Natural killer cell treated with Interleukin-12 subunit alpha and Interleukin-12 subunit beta and Interleukin-15 and Interleukin-18, amount 100 ng/mL, for 72 hours (primary cell): ENCODE data around the gene FBXO44. TPM values are rescaled to one million over a fixed set of nuclear protein-coding genes. Genes with fewer than 3 reads are reported as not detected.

Source experiments
- ATAC-seq, 2 donors: fragments of 150-1000 bp; cut with Tn5 transposase in 1 of 2; sonication (Bioruptor Pico), chemical (Tn5 transposase) in 1 of 2; 2 replicates each; pipeline ENCODE4 v1.10.0; 2021
- DNase-seq: peaks from one replicate; pipeline ENCODE4 v3.0.0; 2022; ENCODE audit warnings: low spot score
- H3K27ac Mint-ChIP-seq, 2 donors: 1 replicate in 1 of 2; 2 replicates in 1 of 2; pipeline ENCODE4 v1.8.0; 2022; ENCODE audit warnings: mixed read lengths in 2 of 2, mild to moderate bottlenecking in 1 of 2, moderate library complexity in 1 of 2
- H3K27me3 Mint-ChIP-seq, 2 donors: 1 replicate in 1 of 2; 2 replicates in 1 of 2; pipeline ENCODE4 v1.8.0; 2022; ENCODE audit warnings: mixed read lengths in 2 of 2
- H3K36me3 Mint-ChIP-seq: one replicate; pipeline ENCODE4 v1.8.0; 2022; ENCODE audit warnings: mixed read lengths
- H3K4me1 Mint-ChIP-seq, 2 donors: 1 replicate in 1 of 2; 2 replicates in 1 of 2; pipeline ENCODE4 v1.8.0; 2022; ENCODE audit warnings: low read depth in 2 of 2, mixed read lengths in 2 of 2, mild to moderate bottlenecking in 1 of 2
- H3K4me3 Mint-ChIP-seq: one replicate; pipeline ENCODE4 v1.8.0; 2022; ENCODE audit warnings: mixed read lengths
- H3K9me3 Mint-ChIP-seq: 2 replicates; pipeline ENCODE4 v1.8.0; 2022; ENCODE audit warnings: mixed read lengths
- total RNA-seq, 2 donors: library from RNA; stranded (reverse); gene quantifications; one replicate each; pipeline ENCODE4 v1.2.3, GENCODE V29; 2022

FBXO44 gene
- total RNA-seq, 2 donors from 2014 or later = 45.4 to 49.7 TPM

DNA sequence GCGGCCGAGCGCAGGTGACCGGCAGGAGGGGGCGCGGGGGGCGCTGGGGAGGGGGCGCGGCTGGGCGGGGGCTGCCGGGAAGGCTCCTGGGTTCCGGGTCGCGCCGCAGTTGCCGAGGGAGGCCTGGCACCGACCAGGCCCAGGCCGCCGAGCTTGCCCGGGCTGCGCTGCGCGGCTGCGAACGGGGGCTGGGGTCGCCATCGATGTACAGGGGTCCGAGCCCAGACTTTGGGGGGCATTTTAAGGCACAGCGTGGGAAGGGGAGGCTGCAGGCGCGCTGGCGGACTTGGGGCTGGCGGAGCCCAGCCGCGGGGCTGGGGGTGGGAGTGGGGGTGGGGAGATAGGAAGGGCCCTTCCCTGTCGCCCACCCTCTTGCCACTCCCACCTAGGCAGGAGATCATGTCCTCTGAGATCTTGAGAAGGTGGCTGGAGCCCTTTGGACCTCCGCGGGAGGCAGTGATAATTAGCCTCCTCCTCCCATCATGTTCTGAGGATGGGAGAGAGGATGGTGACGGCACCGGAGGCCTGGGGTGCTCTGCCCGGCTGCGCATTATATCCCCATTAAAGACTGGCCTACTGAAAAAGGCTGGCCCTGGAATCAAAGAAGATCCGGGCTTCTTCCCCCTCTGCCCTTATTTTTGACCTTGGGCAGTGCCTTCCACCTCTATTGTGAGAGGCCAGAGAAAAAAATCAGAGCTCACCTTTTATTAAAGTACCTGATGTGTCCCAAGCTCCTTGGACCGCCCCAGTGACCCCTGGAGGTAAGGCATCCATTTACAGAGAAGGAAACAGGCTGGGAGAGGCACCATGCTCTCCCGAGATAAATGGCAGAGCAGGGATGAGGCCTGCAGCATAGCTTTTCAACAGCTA lies 497 bp downstream of the FBXO44 start:
- Mint-ChIP-seq H3K27ac (no peak overlapping the region), H3K4me3 (peak overlapping the region; percentile 71), H3K9me3 (no peaks in the 10 kb centered on the region), H3K27me3 (no peaks in the 10 kb centered on the region), H3K4me1 (peaks cover 21% of the 10 kb centered on the region in 2 donors), H3K36me3 (no peaks in the 10 kb centered on the region)
- DNase-seq (no peak), ATAC-seq (peak in 1 of 2 donors; percentile 21)

DNA sequence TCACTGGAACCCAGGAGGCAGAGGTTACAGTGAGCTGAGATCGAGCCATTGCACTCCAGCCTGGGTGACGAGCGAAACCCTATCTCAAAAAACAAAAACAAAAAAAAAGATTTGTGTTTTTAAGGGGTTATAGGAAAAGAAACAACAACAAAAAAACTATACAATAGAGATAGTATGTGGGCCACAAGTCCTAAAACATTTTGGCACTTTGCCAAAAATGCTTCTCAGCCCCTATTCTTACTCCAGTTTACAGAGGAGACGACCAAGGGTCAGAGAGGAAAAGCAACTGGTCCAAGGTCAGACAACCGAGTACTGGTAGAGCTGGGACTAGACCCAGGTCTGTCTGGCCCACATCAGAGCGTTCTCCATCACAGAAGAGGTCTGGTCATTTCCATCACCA lies 3.0 kb downstream of the FBXO44 start:
- Mint-ChIP-seq H3K4me3 (no peak overlapping the region), H3K27me3 (no peaks in the 10 kb centered on the region), H3K27ac (peak overlapping the region in 1 of 2 donors; percentile 11), H3K36me3 (no peaks in the 10 kb centered on the region), H3K4me1 (peaks cover 0 to 12% of the 10 kb centered on the region in 2 donors), H3K9me3 (no peaks in the 10 kb centered on the region)
- DNase-seq = no peak
- ATAC-seq = no peak

DNA sequence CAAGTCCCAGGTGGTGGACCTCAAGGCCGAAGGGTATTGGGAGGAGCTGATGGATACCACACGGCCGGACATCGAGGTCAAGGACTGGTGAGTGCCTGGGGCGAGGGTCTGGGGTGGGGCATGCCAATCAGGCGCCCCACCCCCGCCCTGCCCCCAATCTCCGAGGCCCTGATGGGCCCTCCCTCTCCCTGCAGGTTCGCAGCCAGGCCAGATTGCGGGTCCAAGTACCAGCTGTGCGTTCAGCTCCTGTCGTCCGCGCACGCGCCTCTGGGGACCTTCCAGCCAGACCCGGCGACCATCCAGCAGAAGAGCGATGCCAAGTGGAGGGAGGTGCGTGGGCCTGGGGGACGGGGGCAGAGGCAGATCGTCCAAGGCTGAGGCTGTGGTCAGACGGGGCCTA lies 3.9 kb downstream of the FBXO44 start:
- Mint-ChIP-seq H3K27me3 (no peaks in the 10 kb centered on the region), H3K4me3 (no peak overlapping the region), H3K27ac (no peak overlapping the region), H3K36me3 (no peaks in the 10 kb centered on the region), H3K9me3 (no peaks in the 10 kb centered on the region), H3K4me1 (peaks cover 4 to 17% of the 10 kb centered on the region in 2 donors)
- ATAC-seq (no peak), DNase-seq (no peak)

DNA sequence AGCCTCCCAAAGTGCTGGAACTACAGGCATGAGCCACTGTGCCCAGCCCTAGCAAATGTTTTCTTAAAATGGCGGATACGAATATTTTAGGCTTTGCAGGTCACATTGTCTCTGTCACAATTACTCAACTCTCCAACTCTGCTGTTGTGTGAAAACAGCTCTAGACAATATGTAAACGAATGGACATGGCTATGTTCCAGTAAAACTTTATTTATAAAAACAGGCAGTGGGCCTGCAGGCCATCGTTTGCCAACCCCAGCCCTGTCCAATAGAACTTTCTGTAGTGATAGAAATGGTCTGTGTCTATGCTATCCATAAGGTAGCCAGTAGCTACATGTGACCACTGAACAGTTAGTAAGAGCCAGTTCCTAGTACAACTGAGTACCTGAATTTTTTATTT lies 5.1 kb downstream of the FBXO44 start:
- Mint-ChIP-seq H3K4me3 (no peak overlapping the region), H3K36me3 (no peaks in the 10 kb centered on the region), H3K27ac (no peak overlapping the region), H3K9me3 (no peaks in the 10 kb centered on the region), H3K4me1 (peaks cover 4 to 17% of the 10 kb centered on the region in 2 donors), H3K27me3 (no peaks in the 10 kb centered on the region)
- ATAC-seq (no peak), DNase-seq (no peak)

DNA sequence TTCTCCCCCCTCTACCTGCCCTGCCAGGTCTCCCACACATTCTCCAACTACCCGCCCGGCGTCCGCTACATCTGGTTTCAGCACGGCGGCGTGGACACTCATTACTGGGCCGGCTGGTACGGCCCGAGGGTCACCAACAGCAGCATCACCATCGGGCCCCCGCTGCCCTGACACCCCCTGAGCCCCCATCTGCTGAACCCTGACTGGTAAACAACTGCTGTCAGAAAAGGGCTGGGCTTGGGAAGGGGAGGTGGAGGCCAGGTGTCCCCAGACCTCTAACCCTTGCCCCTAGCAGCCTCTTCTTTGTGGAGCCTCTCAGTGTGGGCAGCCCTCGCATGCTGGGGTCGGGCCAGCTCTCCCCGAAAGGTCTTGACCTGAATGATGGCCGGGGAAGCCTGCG lies 6.4 kb downstream of the FBXO44 start:
- H3K36me3 Mint-ChIP-seq = no peaks in the 10 kb centered on the region
- DNase-seq (no peak), ATAC-seq (no peak)
- H3K9me3 Mint-ChIP-seq = no peaks in the 10 kb centered on the region
- H3K27me3 Mint-ChIP-seq = no peaks in the 10 kb centered on the region
- H3K27ac Mint-ChIP-seq = peak overlapping the region in 1 of 2 donors; percentile 72
- no peak overlapping the region for H3K4me3 Mint-ChIP-seq
- H3K4me1 Mint-ChIP-seq = peaks cover 9 to 10% of the 10 kb centered on the region in 2 donors

DNA sequence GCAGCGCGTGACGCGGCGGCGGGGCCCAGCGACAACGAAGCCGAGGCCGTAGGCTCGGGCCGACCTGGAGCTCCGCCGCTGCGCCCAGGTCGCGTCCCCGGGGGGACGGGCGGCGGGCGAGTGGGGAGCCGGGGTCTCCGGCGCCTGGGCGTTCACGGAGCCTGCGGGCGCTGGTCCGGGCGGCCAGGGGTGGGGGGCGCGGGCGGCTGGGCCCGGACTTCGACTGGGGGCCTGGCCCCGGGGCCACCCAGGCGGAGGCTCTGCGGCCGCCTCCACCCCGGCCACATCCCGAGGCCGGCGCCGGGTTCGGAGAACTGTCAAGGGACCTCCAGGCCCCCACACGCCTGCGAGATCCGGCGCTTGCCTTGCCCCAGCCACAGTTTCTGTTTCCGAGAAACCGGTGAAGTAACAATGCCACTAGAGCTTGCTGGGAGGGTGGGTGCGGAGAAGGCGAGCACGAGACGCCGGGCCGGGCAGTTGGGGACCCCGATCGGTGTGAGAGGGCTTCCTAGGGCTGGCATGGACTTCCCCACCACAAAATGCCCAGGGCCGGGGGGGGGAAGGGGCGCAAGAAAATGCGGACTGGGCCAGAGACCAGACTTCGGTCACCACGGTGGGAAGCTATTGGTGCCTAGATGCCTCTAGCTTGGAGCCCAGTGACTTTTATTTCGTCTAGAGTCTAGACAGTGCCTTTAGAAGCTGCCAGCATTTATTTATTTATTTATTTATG lies 9.8 kb downstream of the FBXO44 start:
- Mint-ChIP-seq H3K4me1 (peaks cover 20% of the 10 kb centered on the region in 2 donors), H3K27me3 (no peaks in the 10 kb centered on the region)
- ATAC-seq = peak; percentile 90 to 91

DNA sequence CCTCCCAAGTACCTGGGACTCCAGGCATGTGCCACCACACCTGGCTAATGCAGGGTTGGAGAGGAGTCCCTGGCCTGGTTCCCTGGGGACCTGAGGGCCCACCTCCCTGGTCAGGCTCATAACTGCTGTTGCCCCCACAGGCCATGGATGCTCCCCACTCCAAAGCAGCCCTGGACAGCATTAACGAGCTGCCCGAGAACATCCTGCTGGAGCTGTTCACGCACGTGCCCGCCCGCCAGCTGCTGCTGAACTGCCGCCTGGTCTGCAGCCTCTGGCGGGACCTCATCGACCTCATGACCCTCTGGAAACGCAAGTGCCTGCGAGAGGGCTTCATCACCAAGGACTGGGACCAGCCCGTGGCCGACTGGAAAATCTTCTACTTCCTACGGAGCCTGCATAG lies 13.8 kb downstream of the FBXO44 start:
- Mint-ChIP-seq H3K36me3 (peaks cover 5% of the 10 kb centered on the region), H3K4me3 (peak overlapping the region; percentile 58), H3K9me3 (no peaks in the 10 kb centered on the region), H3K4me1 (peaks cover 16% of the 10 kb centered on the region in 2 donors), H3K27ac (peak overlapping the region; percentile 67 to 89), H3K27me3 (no peaks in the 10 kb centered on the region)
- no peak for DNase-seq
- no peak for ATAC-seq

More for the DNA sequence above, 9.8 kb downstream of the FBXO44 start:
- Mint-ChIP-seq H3K4me3 (peak overlapping the region; percentile 79), H3K27ac (peak overlapping the region; percentile 81 to 90), H3K36me3 (peaks cover 5% of the 10 kb centered on the region), H3K9me3 (no peaks in the 10 kb centered on the region)
- peak; percentile 95 for DNase-seq

DNA sequence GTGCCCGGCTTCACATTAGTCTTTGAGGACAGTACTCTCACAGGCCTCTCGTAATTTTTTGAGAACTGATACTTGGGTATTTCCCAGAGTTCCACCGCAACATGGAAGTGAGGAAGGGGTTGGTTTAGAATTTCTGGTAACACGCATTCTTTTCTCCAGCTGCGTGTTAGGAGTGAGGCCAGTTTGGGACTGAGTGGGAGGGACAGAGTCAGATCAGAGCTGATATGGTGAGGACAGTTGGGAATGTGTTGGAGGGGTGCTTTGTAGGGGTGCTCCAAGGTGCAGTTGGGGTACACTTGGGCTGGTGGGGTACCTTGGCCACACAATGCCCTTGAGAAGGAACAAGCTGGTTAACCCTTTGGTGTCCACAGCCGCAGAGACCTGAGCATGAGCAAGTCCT lies 16.1 kb downstream of the FBXO44 start:
- Mint-ChIP-seq H3K9me3 (no peaks in the 10 kb centered on the region), H3K36me3 (peaks cover 5% of the 10 kb centered on the region), H3K4me1 (peaks cover 15 to 21% of the 10 kb centered on the region in 2 donors), H3K27ac (no peak overlapping the region), H3K4me3 (no peak overlapping the region), H3K27me3 (no peaks in the 10 kb centered on the region)
- ATAC-seq = no peak
- DNase-seq = no peak

DNA sequence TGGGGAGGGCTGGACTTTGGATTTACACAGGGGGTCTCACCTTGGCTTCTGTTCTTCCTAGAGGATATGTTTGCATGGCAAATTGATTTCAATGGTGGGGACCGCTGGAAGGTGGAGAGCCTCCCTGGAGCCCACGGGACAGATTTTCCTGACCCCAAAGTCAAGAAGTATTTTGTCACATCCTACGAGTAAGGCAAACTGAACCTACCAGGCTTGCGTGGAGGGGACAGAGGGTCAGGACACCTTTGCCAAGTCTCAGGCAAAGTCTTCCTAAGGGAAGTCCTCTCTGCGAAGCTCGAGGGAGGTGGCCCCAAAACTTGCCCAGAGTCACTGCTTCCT lies 16.5 kb downstream of the FBXO44 start:
- ATAC-seq (no peak), DNase-seq (no peak)
- no peaks in the 10 kb centered on the region for H3K9me3 Mint-ChIP-seq
- no peak overlapping the region for H3K27ac Mint-ChIP-seq
- H3K4me3 Mint-ChIP-seq = no peak overlapping the region
- H3K4me1 Mint-ChIP-seq = peaks cover 11 to 24% of the 10 kb centered on the region in 2 donors
- H3K27me3 Mint-ChIP-seq = no peaks in the 10 kb centered on the region
- H3K36me3 Mint-ChIP-seq = peaks cover 5% of the 10 kb centered on the region

DNA sequence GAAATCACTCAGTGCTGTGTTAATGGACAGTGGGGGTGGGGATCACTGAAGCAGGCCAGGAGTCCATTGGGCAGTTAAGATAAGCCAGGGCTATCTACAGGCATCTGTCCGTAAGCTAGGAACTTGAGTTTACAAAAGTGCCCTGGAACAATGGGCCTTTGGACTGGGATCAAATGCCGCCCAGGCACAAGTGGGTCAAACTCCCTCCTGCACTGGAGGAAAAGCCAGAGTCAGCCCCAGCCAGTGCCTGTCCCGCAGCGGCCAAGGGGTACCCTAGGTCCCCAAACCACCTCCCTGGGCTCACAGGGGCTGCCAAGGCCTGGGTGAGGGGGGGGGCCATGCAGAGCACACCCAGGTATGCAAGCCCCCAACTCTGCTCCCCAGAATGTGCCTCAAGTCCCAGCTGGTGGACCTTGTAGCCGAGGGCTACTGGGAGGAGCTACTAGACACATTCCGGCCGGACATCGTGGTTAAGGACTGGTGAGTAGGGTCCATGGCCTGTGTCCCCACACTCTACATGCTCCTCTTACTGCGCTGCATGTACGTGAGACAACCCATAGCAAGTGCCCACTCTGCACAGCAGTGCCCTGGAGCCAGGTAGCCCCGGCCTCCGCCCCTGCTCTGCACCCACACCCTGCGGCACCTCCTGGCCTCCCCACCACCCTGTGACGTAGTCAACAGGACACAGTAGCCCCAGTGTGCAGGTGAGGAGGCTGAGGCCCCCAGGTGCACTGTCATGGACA lies 17.0 kb downstream of the FBXO44 start:
- no peak overlapping the region for H3K27ac Mint-ChIP-seq

DNA sequence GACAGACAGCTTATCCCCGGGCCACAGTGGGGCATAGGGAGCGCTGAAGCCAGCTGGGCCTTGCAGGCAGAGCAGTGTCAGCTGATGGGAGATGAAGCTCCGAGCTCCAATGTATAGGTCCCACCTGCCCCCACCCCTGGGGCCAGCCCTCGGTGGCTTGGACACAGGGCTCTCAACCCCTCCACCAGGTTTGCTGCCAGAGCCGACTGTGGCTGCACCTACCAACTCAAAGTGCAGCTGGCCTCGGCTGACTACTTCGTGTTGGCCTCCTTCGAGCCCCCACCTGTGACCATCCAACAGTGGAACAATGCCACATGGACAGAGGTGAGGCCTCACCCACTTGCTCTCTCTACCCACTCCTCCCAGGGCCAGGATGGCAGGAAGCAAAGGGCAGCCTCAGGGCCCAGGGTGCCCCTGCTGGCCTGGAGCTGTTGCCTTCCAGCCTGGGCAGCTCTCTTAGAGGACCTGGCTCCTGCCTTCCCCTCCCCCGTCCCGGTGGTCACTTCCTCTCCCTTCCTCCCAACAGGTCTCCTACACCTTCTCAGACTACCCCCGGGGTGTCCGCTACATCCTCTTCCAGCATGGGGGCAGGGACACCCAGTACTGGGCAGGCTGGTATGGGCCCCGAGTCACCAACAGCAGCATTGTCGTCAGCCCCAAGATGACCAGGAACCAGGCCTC lies 18.6 kb downstream of the FBXO44 start:
- DNase-seq (no peak), ATAC-seq (no peak)
- H3K9me3 Mint-ChIP-seq = no peaks in the 10 kb centered on the region
- H3K27ac Mint-ChIP-seq = peak overlapping the region in 1 of 2 donors; percentile 23
- H3K4me3 Mint-ChIP-seq = no peak overlapping the region
- H3K27me3 Mint-ChIP-seq = no peaks in the 10 kb centered on the region
- H3K4me1 Mint-ChIP-seq = peaks cover 6 to 23% of the 10 kb centered on the region in 2 donors
- peaks cover 5% of the 10 kb centered on the region for H3K36me3 Mint-ChIP-seq

More for the DNA sequence above, 17.0 kb downstream of the FBXO44 start:
- peaks cover 11 to 24% of the 10 kb centered on the region in 2 donors for H3K4me1 Mint-ChIP-seq
- H3K36me3 Mint-ChIP-seq = peaks cover 5% of the 10 kb centered on the region
- ATAC-seq (no peak), DNase-seq (no peak)
- no peak overlapping the region for H3K4me3 Mint-ChIP-seq
- no peaks in the 10 kb centered on the region for H3K9me3 Mint-ChIP-seq
- no peaks in the 10 kb centered on the region for H3K27me3 Mint-ChIP-seq

DNA sequence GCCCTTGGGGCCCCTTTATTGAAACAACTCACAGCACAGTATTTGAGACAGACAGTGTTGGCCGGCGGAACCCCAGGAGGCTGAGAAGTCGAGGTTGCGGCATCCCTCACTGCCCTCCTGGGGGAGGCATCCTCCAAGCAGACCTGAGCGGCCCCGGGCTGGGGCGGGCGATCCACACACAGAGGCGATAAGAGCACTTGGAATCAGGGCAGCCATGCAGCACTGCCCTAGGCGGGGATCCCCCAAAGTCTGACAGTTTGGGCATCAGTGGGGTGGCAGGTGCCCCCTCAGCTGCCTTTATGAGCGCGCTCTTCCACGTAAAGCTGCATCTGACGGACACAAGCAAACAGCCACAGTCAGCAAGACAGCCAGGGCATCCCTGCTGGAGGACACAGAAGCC lies 19.8 kb downstream of the FBXO44 start:
- no peaks in the 10 kb centered on the region for H3K36me3 Mint-ChIP-seq
- no peak for DNase-seq
- no peak overlapping the region for H3K4me3 Mint-ChIP-seq
- ATAC-seq = no peak
- H3K9me3 Mint-ChIP-seq = no peaks in the 10 kb centered on the region
- peaks cover 0 to 23% of the 10 kb centered on the region in 2 donors for H3K4me1 Mint-ChIP-seq
- no peak overlapping the region for H3K27ac Mint-ChIP-seq
- no peaks in the 10 kb centered on the region for H3K27me3 Mint-ChIP-seq

DNA sequence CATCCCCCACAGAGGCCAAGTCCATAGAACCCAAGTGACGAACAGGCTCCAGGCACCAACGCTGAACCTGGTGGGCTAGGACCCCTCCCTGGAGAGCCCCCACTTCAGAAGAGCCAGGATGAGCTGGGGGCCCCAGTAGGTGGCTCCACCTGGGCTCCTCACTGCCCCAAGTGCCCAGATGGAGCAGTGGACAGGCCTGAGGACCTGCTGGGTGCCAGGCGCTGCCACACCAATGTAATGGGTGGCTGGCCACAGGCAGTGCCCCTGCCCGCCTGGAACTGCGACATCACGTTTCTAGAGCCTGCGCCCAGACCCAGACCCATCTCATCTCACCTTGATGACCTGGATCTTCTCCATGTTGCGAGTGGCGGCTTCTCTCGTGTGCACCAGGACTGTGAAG lies 20.6 kb downstream of the FBXO44 start:
- H3K27ac Mint-ChIP-seq = no peak overlapping the region
- ATAC-seq (no peak), DNase-seq (no peak)
- H3K9me3 Mint-ChIP-seq = no peaks in the 10 kb centered on the region
- no peaks in the 10 kb centered on the region for H3K36me3 Mint-ChIP-seq
- H3K4me1 Mint-ChIP-seq = peaks cover 0 to 26% of the 10 kb centered on the region in 2 donors
- H3K4me3 Mint-ChIP-seq = no peak overlapping the region
- no peaks in the 10 kb centered on the region for H3K27me3 Mint-ChIP-seq
